Measurements from ENCODE around the gene GNG12.

GNG12 gene

GRCh38 chr1:67753776-67754525, 79.3 kb downstream of the GNG12 start:
- no peak for DNase-seq (ENCODE audit: low read depth)

GRCh38 chr1:67752306-67752705, 81.0 kb downstream of the GNG12 start:
- no peak for DNase-seq (ENCODE audit: low read depth)

GRCh38 chr1:67750691-67751054, 82.6 kb downstream of the GNG12 start:
- no peak for DNase-seq (ENCODE audit: low read depth)

GRCh38 chr1:67749844-67750690, 83.2 kb downstream of the GNG12 start:
- DNase-seq (ENCODE audit: low read depth) = no peak

- DNase-seq (ENCODE audit: low read depth) = no peak
Observed at GRCh38 chr1:67749263-67749843, 83.9 kb downstream of the GNG12 start.

- no peak for DNase-seq (ENCODE audit: low read depth)
Observed at GRCh38 chr1:67748630-67749029, 84.6 kb downstream of the GNG12 start.

GRCh38 chr1:67747671-67748546, 85.4 kb downstream of the GNG12 start:
- DNase-seq (ENCODE audit: low read depth) = no peak

- no peak for DNase-seq (ENCODE audit: low read depth)
Observed at GRCh38 chr1:67745875-67746698, 87.2 kb downstream of the GNG12 start.

- DNase-seq (ENCODE audit: low read depth) = no peak
Observed at GRCh38 chr1:67743072-67743725, 90.1 kb downstream of the GNG12 start.

GRCh38 chr1:67741736-67742135, 91.5 kb downstream of the GNG12 start:
- DNase-seq (ENCODE audit: low read depth) = no peak

GRCh38 chr1:67741121-67741520, 92.1 kb downstream of the GNG12 start:
- no peak for DNase-seq (ENCODE audit: low read depth)

GRCh38 chr1:67740543-67740942, 92.7 kb downstream of the GNG12 start:
- DNase-seq (ENCODE audit: low read depth) = no peak

GRCh38 chr1:67739361-67739760, 93.9 kb downstream of the GNG12 start:
- DNase-seq (ENCODE audit: low read depth) = no peak

- DNase-seq (ENCODE audit: low read depth) = no peak
Observed at GRCh38 chr1:67738401-67738800, 94.9 kb downstream of the GNG12 start.

- no peak for DNase-seq (ENCODE audit: low read depth)
Observed at GRCh38 chr1:67737875-67738274, 95.4 kb downstream of the GNG12 start.

GRCh38 chr1:67736750-67737149, 96.5 kb downstream of the GNG12 start:
- DNase-seq (ENCODE audit: low read depth) = no peak

GRCh38 chr1:67735806-67736627, 97.2 kb downstream of the GNG12 start:
- peak; percentile 8 for DNase-seq (ENCODE audit: low read depth)

GRCh38 chr1:67735206-67735605, 98.1 kb downstream of the GNG12 start:
- no peak for DNase-seq (ENCODE audit: low read depth)

- no peak for DNase-seq (ENCODE audit: low read depth)
Observed at GRCh38 chr1:67734323-67734690, 99.0 kb downstream of the GNG12 start.
